Memory B cell (primary cell): ENCODE measurements around the gene TMC6.

Experiments
- ATAC-seq: fragments of 150-1000 bp; cut with Tn5 transposase; 2 replicates; pipeline ENCODE4 v1.10.0; 2021; ENCODE audit warnings: low read depth, mild to moderate bottlenecking, moderate library complexity
- DNase-seq, 2 donors: peaks; one replicate each; pipeline ENCODE4 v3.0.0; 2022; ENCODE audit warnings: low spot score in 2 of 2
- H3K27ac Mint-ChIP-seq: one replicate; pipeline ENCODE4 v1.8.0; 2022; ENCODE audit warnings: mild to moderate bottlenecking, moderate library complexity, mixed read lengths
- H3K27me3 Mint-ChIP-seq: one replicate; pipeline ENCODE4 v1.8.0; 2022; ENCODE audit warnings: mixed read lengths
- H3K36me3 Mint-ChIP-seq: one replicate; pipeline ENCODE4 v1.8.0; 2022; ENCODE audit warnings: mild to moderate bottlenecking, mixed read lengths
- H3K4me1 Mint-ChIP-seq: one replicate; pipeline ENCODE4 v1.8.0; 2022; ENCODE audit warnings: mixed read lengths
- H3K4me3 Mint-ChIP-seq: one replicate; pipeline ENCODE4 v1.8.0; 2022; ENCODE audit warnings: mild to moderate bottlenecking, moderate library complexity, mixed read lengths
- H3K9me3 Mint-ChIP-seq: one replicate; pipeline ENCODE4 v1.8.0; 2022; ENCODE audit warnings: mixed read lengths

Gene TMC6

DNA sequence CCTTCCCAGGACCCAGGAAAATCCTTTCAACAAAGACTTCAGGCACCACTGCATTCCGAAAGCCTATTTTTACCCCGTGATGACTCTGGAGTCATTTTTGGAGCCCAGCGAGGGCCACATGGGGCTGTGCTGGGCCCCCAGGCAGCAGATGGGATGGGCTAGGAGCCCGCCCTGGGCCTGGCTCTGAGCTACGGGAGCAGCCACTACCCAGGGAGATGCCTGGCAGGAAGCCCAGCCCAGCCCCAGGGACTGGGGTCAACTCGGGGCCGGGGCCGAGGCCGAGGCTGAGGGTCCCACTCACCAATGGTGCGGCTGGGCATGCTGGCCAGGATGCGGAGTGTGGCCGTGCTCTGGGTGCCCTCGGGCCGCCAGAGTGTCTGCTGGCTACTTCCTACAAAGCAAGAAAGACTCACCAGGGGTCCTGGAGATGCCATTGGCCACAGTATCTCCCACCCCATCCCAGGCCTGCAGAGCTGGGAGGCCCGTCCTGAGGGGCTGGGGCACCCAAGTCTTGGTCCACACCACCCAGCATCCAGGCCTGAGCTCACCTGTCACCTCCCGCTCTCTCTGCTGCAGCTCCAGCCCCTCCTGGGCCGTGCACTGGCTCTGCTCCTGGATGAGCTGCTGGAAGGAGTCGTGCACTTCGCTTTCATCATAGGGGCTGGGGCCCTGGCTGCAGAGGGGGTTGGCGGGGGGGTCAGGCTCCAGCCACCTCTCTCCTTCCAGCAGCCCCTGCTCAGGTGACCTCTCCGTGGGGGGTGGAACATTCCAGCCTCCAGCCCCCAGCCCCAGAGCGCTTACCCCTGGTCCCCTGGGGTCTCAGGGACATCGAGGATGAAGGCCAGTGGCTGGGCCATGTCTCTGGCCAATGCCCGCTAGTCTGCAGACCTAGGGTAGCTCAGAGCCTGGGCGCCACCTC lies 2.3 kb downstream of the TMC6 start:
- peak overlapping the region; percentile 94 for H3K4me3 Mint-ChIP-seq
- H3K4me1 Mint-ChIP-seq: peaks cover 65% of the 10 kb centered on the region
- no peak for ATAC-seq
- no peak overlapping the region for H3K27ac Mint-ChIP-seq
- DNase-seq: no peak
- H3K27me3 Mint-ChIP-seq: no peaks in the 10 kb centered on the region
- peaks cover 27% of the 10 kb centered on the region for H3K36me3 Mint-ChIP-seq
- no peaks in the 10 kb centered on the region for H3K9me3 Mint-ChIP-seq

DNA sequence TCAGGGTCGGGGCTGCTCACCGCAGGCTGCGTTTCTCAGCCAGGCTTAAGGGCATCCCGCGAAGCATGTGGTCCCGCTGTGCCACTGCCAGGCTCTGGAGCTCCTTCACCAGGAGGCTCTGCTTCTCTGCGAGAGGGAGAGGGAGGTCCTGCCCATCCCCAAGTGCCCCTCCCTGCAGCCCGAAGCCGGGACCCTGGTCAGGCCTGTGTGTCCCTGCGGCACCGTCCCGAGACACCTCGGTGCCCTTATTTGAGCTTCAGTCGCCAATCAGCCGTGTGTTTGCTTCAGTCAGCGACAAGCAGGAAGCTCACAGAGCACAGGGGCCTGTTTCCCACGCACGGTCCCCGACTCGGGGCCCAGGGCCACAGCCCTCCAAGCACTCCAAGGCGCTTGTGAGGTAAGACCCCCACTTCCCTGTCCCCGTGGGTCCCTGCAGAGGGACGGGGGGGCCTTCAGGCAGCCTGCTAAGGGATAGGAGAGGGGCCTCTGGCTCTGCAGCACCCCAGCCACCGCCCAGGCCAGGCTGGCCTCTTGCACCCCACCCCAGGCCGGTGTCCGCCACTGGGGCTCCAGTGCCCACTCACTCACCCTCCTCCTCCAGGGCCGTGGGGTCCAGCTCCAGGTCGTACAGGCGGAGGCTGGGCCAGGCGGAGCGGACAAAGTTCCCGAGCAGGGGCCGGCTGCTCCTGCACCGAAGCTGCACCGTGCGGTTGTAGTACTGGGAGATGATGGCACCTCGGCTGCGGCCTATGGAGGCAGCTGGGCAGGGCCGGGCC lies 3.2 kb downstream of the TMC6 start:
- ATAC-seq (no peak), DNase-seq (peak in 1 of 2 donors; percentile 61)
- Mint-ChIP-seq H3K9me3 (no peaks in the 10 kb centered on the region), H3K27me3 (no peaks in the 10 kb centered on the region), H3K27ac (peak overlapping the region; percentile 88), H3K36me3 (peaks cover 23% of the 10 kb centered on the region), H3K4me3 (peak overlapping the region; percentile 57), H3K4me1 (peaks cover 63% of the 10 kb centered on the region)

DNA sequence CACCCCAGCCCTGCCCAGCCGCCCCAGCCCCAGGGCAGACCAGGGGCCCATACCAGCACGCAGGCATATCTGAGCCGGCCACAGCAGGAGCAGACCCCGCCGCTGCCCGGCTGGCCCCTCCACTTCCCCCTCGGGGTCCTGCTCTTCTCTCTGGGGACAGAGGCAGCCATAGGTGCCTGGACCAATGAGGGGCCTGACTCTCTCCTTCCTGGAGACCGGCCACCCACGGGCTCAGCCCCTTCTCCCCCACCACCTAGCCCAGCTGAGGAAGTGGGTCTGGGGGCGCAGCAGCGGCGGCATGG lies 3.8 kb downstream of the TMC6 start:
- DNase-seq: no peak
- peak overlapping the region; percentile 88 for H3K27ac Mint-ChIP-seq
- no peak for ATAC-seq
- peaks cover 59% of the 10 kb centered on the region for H3K4me1 Mint-ChIP-seq
- H3K27me3 Mint-ChIP-seq: no peaks in the 10 kb centered on the region
- H3K36me3 Mint-ChIP-seq: peaks cover 25% of the 10 kb centered on the region
- H3K4me3 Mint-ChIP-seq: peak overlapping the region; percentile 57
- H3K9me3 Mint-ChIP-seq: no peaks in the 10 kb centered on the region

DNA sequence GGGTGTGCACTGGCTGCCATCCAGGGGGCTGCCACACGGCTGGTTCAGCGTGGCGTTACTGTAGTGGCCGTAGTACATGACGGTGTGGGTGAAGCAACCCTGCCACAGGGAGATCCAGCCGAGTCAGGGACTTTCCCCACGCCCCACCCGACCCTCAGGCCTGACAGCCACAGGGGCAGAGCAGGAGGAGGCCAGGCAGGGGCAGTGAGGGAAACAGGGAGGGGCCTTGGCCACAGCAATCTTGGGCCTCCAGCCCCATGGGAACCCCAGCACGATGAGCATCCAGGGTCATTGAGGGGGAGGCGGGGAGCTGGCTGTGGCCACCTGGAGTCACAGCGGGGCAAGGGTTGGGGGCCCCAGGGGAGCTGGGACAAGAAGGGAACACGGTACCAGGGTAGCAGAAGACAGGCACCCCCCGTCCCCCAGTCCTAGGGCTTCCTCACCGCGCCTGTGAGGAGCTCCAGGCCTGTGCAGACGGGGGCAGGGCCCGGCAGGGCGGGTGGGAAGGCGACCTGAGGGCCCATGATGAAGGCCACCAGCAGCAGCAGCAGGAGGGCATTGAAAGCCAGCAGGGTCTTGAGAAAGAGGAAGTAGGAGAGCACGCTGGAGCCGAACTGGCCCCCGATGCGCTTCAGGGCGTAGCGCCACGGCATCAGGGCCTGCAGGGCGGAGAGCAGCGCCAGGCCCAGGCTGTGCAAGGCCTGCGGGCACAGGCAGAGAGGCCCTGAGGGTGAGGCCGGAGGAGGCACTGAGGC lies 4.3 kb downstream of the TMC6 start:
- H3K4me3 Mint-ChIP-seq: peak overlapping the region; percentile 73
- peaks cover 25% of the 10 kb centered on the region for H3K36me3 Mint-ChIP-seq
- H3K4me1 Mint-ChIP-seq: peaks cover 54% of the 10 kb centered on the region
- no peaks in the 10 kb centered on the region for H3K9me3 Mint-ChIP-seq
- H3K27ac Mint-ChIP-seq: peak overlapping the region; percentile 88
- DNase-seq (peak; percentile 63 to 71), ATAC-seq (peak; percentile 64)
- no peaks in the 10 kb centered on the region for H3K27me3 Mint-ChIP-seq

DNA sequence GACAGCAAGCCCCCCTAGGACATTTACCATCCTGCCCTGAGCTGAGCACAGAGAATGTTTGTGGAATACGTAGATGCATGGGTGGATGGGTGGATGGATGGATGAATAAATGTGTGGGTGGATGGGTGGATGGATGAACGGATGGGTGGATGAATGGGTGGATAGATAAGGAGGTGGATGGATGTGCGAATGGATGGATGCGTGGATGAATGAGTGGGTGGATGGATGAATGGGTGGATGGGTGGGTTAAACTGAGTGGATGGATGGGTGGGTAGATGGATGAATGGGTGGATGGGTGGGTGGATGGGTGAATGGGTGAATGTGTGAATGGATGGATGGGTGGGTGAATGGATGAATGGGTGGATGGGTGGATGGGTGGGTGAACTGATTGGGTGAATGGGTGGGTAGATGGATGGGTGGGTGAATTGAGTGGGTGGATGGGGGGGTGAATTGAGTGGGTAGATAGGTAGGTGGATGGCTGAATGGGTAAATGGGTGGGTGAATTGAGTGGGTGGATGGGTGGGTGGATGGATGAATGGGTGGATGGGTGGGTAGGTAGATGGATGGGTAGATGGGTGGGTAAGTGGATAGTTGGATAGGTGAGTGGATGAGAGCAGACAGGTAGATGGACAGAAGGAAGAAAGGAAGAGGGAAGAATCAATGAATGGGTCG lies 5.2 kb downstream of the TMC6 start:
- ATAC-seq: no peak
- Mint-ChIP-seq H3K4me1 (peaks cover 48% of the 10 kb centered on the region), H3K36me3 (peaks cover 25% of the 10 kb centered on the region)

DNA sequence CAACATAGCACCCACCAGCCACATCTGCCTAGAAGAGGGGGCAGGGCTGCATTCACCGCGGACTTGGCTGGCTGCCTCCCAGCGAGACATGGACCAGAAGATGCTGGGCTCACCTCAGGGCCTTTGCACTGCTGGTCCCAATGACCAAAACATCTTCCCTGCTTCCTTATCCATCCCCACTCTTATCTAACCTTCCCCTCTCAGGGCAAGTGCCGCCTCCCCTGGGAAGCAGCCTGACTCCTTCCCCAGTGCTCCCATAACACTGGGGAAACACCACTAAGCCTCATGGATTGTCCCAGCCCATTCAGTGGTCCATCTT lies 5.7 kb downstream of the TMC6 start:
- Mint-ChIP-seq H3K4me1 (peaks cover 51% of the 10 kb centered on the region), H3K27ac (peak overlapping the region; percentile 88), H3K27me3 (no peaks in the 10 kb centered on the region), H3K36me3 (peaks cover 27% of the 10 kb centered on the region), H3K4me3 (peak overlapping the region; percentile 37), H3K9me3 (no peaks in the 10 kb centered on the region)
- no peak for ATAC-seq
- DNase-seq: no peak

More for the DNA sequence above, 5.2 kb downstream of the TMC6 start:
- no peaks in the 10 kb centered on the region for H3K27me3 Mint-ChIP-seq
- no peak for DNase-seq
- peak overlapping the region; percentile 88 for H3K27ac Mint-ChIP-seq
- peak overlapping the region; percentile 73 for H3K4me3 Mint-ChIP-seq
- H3K9me3 Mint-ChIP-seq: no peaks in the 10 kb centered on the region

DNA sequence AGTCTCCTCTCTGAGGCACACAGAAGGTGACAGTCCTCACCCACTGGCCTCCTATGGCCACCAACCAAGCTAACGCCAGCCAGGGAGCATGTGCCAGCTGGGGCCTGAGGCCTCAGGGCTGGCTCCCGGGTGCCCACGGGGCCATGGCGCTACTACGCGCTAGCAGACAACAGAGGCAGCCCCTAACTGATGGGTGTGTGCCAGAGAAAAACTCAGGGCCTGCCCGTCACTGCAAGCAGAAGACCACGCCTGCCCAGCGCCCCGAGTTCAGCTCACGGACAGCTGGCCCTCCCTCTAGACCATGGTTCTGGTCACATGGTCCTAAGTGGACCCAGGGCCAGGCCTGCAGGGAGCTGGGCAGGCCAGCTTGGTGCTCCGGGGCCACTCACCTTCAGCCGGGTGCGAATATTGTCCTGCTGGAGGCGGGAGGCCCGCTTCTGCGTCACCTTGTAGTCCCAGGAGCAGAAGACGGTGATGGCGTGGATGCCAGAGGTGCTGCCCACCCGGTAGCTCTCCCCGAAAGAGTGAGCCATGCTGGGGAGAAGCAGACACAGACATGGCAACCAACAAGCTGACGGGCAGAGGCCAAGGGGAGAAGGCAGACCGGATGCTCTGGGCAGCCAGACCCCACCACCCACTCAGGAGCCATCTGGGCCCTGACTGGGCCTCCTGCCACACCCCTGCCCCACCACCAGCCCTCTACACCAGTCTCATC lies 6.2 kb downstream of the TMC6 start:
- H3K36me3 Mint-ChIP-seq: peaks cover 27% of the 10 kb centered on the region
- no peak for DNase-seq
- no peaks in the 10 kb centered on the region for H3K9me3 Mint-ChIP-seq
- H3K4me3 Mint-ChIP-seq: peak overlapping the region; percentile 81
- H3K4me1 Mint-ChIP-seq: peaks cover 47% of the 10 kb centered on the region
- H3K27me3 Mint-ChIP-seq: no peaks in the 10 kb centered on the region
- no peak for ATAC-seq
- peak overlapping the region; percentile 88 for H3K27ac Mint-ChIP-seq

DNA sequence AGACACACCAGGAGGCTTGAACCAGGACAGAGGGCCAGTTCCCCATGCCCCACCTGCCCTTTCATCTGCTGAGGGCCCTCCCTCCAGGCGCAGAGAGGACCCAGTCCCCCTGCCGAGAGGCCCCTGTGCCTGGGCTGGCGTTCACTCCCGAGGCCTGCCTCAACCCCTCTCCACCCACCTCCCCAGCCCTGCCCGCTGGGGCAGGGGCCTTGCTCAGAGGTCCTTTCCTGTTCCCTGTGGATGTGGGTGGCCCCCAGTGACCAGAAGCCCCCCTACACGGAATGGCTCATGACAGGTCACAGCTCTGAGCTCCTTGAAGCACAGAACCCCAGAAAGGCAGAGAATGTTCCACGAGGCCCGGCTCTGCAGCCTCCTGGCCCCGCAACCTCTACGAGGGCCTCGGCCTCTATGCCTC lies 6.7 kb downstream of the TMC6 start:
- no peaks in the 10 kb centered on the region for H3K9me3 Mint-ChIP-seq
- H3K27me3 Mint-ChIP-seq: no peaks in the 10 kb centered on the region
- H3K27ac Mint-ChIP-seq: peak overlapping the region; percentile 80
- peak overlapping the region; percentile 81 for H3K4me3 Mint-ChIP-seq
- peaks cover 27% of the 10 kb centered on the region for H3K36me3 Mint-ChIP-seq
- H3K4me1 Mint-ChIP-seq: peaks cover 43% of the 10 kb centered on the region
- ATAC-seq: no peak
- no peak for DNase-seq

DNA sequence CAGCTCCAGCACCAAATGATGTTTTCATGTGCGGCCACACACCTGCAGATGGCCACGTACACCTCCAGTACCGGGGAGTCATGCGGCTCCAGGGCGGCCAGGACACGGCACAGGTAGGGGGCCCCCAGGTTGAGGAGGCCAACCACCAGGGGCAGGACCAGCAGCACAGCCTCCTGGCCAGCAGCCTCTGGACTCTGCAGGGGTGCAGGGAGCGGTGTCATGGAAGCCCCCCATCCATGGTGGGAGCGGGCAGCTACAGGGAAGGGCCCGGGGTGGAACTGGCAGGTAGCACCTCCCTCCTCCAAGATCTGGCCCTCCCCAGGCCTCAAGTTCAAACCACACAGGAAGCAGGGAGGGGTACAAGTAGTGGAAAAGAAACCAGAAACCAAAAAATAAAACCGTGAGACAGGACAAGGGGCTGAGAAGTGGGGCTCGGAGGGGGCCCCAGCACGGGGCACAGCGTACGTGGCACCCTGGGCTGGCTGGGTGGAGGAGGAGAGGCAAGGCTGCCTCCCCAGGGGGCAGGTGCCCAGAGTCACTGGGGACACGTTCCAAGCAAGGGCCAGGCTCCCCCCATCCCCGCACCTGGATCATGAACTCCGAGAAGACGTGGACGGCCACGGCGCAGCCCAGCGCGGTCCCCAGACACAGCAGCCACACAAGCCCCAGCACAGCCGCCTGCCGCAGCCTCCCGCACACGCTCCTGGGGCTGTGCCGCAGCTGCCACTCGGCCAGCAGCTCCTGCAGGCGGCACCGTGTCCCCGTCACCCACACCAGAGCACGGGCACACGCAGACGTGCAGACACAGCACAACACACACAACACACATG lies 7.4 kb downstream of the TMC6 start:
- H3K4me3 Mint-ChIP-seq: peak overlapping the region; percentile 81
- no peaks in the 10 kb centered on the region for H3K27me3 Mint-ChIP-seq
- peaks cover 37% of the 10 kb centered on the region for H3K4me1 Mint-ChIP-seq
- H3K9me3 Mint-ChIP-seq: no peaks in the 10 kb centered on the region
- peak; percentile 9 for ATAC-seq
- DNase-seq: no peak
- peak overlapping the region; percentile 80 for H3K27ac Mint-ChIP-seq
- peaks cover 25% of the 10 kb centered on the region for H3K36me3 Mint-ChIP-seq

DNA sequence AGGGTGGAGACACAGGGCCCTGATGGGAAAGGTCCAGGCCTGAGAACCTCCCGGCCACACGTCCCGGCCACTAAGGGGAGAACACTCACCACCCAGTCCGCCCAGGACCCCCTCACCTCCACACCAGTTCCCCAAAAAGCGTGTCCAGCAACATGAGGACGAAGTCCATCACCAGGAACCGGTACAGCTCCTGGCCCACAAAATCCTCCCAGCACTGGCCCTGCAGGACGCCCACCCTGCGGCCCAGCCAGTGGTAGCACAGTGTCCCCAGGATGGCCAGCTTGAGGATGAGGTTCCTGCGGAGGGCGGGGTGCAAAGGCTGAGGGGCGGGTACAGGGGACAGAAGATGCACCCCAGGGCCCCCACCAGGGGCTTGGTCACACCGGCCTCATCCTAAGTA lies 8.0 kb downstream of the TMC6 start:
- Mint-ChIP-seq H3K27me3 (no peaks in the 10 kb centered on the region), H3K4me3 (no peak overlapping the region), H3K9me3 (no peaks in the 10 kb centered on the region), H3K4me1 (peaks cover 37% of the 10 kb centered on the region), H3K27ac (peak overlapping the region; percentile 68), H3K36me3 (peaks cover 25% of the 10 kb centered on the region)
- ATAC-seq (no peak), DNase-seq (no peak)

DNA sequence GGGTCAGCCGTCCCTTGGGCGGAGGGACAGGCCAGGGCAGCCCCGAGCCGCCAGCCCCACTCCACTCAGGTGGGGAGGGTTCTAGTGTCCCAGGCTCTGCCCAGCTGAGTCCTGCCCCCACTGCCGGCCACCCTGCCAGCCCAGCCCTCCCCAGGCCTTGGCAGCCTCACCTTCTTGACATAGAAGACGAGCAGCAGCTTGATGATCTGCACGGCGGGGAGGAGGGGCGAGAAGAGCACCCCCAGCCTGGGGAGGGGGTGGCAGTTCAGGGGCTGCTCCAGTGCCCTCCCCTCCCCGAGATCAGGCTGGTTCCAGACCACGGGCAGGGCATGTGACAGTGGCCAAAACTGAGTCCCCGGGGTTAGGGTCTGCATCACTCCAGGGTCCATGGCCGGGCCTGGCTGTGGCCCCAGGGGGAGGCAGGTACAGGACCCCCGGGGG lies 9.7 kb downstream of the TMC6 start:
- DNase-seq: no peak
- H3K27me3 Mint-ChIP-seq: no peaks in the 10 kb centered on the region
- H3K27ac Mint-ChIP-seq: no peak overlapping the region
- no peaks in the 10 kb centered on the region for H3K9me3 Mint-ChIP-seq
- H3K4me1 Mint-ChIP-seq: peaks cover 32% of the 10 kb centered on the region
- ATAC-seq: no peak
- no peak overlapping the region for H3K4me3 Mint-ChIP-seq
- peaks cover 28% of the 10 kb centered on the region for H3K36me3 Mint-ChIP-seq

DNA sequence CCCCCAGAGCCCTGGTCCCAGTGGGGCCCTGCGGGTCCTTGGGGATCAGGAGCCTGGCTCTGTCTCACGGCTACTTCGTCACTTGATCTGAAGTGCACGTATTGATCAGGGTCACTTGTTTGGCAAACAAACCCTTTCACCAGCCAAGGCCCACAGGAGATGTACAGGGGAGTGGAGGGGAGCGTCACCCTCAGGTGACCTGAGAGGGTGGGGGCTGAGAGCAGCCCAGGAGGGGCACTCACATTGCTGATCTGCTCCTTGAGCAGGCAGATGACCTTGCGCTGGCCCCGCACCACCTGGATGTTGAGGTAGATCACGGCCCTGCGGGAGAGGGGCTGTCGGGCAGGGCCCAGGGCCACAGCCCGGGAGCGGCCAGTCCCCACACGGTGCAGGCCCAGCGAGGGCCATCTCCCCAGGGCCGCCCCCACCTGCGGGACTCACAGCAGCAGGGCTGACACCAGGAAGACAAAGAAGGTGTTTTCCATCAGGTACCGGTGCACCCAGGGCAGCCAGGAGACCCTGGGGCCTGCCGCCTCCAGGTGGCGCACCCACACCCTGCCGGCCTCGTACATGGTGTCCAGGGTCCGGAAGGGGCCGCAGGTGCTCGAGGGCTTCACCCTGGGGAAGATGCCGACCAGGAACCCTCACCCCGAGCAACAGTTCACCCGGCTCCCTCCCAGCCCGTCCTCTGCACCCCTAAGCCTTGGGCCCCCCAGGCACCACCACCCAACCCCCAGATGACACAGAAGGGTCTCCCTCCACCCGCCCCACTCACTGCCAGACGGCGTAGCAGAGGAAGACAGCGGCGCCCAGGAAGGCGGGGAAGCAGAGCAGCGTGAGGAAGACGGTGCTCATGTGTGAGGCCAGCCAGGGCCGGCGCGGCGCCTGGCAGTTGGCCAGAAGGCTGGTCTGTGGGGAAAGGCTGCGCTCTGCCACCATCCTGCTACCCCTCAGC lies 11.3 kb downstream of the TMC6 start:
- ATAC-seq (peak; percentile 26), DNase-seq (no peak)
- Mint-ChIP-seq H3K27ac (no peak overlapping the region), H3K9me3 (no peaks in the 10 kb centered on the region), H3K36me3 (peaks cover 24% of the 10 kb centered on the region), H3K27me3 (no peaks in the 10 kb centered on the region), H3K4me3 (no peak overlapping the region), H3K4me1 (peaks cover 32% of the 10 kb centered on the region)
